GM21825 (cell line): ENCODE results near the gene AMIGO2.

Source experiments
- ATAC-seq: cut with Tn5 transposase; IDR thresholded peaks from one replicate; pipeline ENCODE4 v1.9.1; 2021; ENCODE audit warnings: mild to moderate bottlenecking, moderate library complexity; ENCODE audit not compliant: unreplicated experiment

Gene AMIGO2

DNA sequence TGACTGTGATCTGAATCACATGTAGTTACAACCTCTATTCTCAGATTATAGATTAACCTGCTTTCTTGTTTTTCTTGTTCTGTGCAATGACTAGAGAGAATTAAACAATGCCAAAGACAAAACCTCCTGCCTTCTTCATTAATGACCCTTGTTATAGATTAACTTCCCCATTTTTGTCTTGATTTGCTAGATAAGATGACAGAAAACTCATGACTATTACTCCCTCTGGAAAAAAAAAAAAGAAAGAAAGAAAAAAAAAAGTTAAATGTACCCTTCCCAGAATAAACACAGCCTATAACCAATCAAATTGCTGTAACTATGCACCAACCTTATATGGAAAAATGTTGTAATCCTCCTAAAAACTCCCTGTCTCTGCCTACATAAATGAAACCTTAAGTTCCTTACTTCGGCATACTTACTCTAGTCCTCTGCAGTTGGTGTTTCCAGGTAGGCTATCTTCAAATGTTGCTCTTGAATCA is 41.5 kb downstream of the AMIGO2 start:
- no peak for ATAC-seq

DNA sequence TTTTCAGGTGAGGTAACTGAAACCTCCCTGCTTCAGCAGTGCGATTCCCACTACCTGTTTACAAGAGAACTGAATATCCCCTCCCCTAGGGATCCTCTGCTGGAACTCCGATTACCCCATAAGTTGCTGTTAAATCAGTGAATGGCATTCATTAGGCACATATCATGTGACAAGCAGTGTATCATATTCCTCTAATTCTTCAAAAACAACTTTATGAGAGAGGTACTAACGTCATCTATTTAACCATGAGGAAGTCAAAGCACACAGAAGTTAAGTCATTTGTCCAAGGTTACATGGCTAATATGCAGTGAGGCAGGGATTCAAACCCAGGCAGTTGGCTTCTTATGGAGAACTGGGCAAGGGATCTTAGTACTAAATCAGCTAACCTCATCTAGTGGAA is 44.3 kb downstream of the AMIGO2 start:
- ATAC-seq = no peak

DNA sequence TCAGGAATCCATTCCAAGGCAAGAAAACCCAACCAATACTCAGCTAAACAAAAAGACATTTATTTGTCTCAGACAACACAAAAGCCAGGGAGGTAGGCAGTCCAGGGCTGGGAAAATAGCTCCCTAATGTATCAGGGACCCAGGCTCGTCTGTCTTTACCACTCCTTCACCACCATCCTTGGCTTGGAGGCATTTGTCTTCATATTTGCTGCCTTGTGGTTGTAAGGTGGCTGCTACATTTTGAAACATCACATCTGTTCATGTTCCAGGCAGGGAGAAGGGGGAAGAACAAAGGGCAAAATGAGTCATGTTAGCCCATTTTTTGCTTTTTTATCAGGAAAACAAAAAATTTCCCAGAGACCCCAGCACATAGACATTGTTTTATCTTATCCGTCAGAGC is 45.1 kb downstream of the AMIGO2 start:
- ATAC-seq = no peak

DNA sequence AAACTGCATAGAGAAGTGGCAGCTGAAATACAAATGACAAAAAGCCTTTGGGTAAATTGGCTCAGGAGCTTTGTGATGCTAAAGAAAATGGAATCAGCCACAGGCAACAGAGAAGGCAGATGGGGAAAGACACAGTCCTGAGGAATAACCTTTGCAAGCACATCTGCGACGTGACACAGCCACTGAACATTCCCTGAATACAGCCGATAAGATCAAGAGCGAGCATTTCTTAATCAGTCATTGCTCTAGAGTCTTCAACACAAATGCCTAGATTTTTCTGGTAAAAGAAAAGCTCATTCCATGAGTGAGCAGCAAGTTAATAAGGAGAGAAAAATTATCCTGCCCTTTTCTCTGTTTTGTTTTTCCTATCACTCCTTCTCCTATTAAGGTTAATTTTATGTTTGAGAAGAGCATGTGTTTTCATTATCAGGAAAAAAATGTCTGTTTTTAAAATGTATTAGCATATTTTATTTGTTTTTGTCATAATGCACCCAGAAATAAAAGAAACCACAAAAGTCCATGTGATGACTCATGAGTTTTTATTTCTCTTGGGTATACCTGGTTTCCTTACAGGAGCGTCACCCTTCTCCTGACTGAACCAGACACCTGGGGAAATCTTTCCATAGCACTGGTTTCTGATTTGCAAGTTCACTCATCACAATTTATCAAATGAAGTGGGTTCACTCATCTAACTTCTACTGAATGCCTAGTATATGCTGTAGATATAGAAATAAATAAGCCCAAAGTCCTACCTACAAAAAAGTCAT is 45.8 kb downstream of the AMIGO2 start:
- ATAC-seq = no peak

DNA sequence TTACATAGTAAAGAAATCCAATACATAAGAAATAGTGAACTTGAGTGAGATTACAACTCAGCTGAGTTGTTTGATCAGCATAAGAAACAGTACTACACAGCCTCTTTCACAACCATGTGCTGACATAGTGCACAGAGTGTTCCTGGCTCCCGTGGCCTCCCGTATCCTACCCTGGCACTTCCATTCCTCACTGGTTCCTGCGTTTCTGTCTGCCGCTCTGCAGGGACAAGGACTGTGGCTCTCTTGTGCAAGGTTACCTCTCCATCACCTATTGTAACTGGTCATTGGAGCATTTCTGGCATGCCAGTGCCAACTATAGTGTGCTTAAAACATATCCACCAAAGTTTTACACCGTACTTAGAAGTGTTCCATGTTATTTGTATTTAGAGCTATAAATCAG is 46.7 kb downstream of the AMIGO2 start:
- no peak for ATAC-seq

DNA sequence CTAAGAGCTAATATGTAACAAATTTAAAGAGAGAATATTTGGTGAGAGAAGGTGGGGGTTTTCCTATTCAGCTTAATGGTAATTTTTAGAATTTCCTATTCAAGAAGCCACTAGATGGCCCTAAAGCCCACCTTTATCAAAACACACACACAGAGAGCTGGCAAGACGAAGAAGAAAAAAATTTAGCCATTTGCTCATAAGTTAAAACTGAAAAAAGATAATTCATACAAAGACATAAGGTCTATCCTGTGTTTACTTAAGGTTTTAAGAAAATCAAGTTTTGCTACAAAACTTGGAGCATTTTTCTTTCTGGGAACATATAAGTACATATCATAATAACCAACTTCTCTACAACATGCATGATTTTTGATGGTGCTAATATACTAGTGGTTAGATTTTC is 47.1 kb downstream of the AMIGO2 start:
- ATAC-seq = no peak

DNA sequence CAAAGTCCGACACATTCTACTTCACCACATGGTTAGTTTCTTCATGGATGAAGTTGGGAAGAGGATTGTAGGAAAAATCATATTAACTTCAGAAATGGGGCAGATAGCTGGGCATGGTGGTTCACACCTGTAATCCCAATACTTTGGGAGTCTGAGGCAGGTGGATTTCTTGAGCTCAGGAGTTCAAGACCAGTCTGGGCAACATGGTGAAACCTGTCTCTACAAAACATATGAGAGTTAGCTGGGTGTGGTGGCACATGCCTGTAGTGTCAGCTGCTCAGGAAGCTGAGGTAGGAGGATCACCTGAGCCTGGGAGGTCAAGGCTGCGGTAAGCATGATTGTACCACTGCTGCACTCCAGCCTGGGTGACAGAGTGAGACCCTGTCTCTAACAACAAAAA is 49.9 kb downstream of the AMIGO2 start:
- no peak for ATAC-seq

DNA sequence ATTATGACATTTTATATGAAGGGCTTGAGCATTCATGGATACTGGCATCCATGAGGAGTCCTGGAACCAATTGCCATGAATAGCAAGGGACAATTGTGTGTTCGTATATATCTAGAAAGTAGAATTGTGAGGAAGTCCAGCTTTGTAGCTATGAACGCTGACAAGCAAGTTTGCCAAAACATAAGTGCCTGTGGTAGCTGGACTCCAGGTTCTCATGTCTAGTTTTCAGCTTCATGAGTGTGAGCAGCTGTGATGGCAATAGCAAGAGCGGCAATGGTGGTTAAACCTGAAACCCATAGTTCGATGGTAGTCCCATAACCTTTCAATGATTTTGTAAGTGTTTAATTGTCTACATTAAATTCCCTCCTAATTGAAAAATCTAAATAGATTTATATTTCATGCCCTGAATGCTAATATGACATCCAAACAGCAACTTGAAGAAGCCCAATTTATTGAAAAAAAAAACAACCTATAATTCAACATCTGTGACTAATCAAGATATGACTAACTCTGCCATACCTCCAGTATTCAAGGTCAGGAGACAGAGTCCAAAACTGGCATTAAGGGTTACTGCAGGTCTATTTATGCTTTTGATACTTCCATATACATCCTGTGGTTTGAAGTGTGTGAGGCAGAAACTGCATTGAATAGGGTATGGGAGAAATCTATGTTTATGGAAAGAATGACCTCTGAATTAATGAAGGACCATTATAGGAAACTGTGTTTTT is 50.6 kb downstream of the AMIGO2 start:
- ATAC-seq = no peak

DNA sequence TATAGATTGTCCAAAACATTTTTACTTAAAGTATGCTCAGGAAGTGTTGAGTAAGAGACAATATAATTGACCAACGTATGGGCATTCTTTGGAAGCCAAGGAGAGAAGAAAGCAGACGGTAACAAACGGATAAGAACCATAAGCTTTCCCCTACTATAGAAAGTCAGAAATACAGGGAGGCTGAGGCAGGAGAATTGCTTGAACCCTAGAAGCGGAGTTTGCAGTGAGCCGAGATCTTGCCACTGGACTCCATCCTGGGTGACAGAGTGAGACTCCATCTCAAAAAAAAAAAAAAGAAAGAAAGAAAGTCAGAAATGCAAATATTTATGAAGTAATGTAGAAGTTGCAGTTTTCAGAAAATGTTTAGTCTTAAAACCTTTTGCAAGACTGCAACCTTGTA is 51.6 kb downstream of the AMIGO2 start:
- ATAC-seq = no peak
